ENCODE measurements around the gene TPST1.

TPST1 gene

GRCh38 chr7:66239467-66239856 lies 34.3 kb downstream of the TPST1 start:
- DNase-seq, result no peak

GRCh38 chr7:66245008-66245407 lies 39.9 kb downstream of the TPST1 start:
- DNase-seq, result no peak

GRCh38 chr7:66246554-66247171 lies 41.5 kb downstream of the TPST1 start:
- no peak for DNase-seq

GRCh38 chr7:66247380-66248078 lies 42.4 kb downstream of the TPST1 start:
- no peak for DNase-seq

- DNase-seq, result no peak
These were observed 45.6 kb downstream of the TPST1 start for GRCh38 chr7:66250711-66251110.

DNA sequence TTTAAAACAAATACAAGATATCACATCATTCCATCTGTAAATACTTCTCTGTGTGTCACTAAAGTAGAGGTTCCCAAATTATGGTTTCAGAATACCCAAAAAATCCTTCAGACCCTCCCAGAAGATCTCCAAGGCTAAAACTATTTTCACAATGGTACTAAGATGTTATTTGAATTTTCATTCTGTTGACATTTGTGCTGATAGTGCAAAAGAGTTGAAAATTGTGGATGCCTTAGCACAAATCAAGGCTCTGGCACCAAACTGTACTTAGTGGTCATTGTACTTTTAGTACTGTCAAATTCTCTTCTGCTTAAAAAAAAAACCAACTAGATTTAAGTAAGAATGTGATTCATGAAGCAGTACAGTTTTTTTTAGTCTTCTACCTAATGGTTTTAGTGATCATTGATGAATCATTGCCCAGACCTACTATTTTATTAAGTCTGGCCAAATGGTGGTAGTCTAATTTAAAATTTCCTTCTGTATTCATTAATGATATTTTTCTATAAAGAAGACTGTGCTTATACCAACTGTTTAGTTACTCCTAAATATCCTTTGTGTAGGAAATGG lies 50.5 kb downstream of the TPST1 start:
- no peak for DNase-seq

- no peak for DNase-seq
These were observed 51.1 kb downstream of the TPST1 start for GRCh38 chr7:66256281-66256680.

DNA sequence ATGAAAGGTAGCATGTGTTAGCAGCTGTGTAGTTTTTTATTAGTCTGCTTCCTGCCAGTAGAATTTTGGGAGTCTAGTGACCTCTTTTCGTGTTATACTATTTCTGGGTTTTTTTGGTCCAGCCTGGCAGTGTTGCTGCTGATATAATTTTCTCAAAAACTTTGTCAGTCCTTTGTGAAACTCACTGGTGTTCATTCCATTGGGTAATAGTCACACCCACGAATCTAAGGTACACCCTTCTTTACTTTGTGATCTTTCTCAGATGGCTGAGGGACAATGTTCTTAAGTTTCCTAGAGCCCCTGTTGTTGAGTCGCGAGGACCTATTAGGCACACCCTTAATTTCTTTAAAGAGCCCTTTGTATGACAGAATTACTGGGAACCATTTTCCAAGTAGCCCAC lies 52.3 kb downstream of the TPST1 start:
- DNase-seq, result no peak

DNA sequence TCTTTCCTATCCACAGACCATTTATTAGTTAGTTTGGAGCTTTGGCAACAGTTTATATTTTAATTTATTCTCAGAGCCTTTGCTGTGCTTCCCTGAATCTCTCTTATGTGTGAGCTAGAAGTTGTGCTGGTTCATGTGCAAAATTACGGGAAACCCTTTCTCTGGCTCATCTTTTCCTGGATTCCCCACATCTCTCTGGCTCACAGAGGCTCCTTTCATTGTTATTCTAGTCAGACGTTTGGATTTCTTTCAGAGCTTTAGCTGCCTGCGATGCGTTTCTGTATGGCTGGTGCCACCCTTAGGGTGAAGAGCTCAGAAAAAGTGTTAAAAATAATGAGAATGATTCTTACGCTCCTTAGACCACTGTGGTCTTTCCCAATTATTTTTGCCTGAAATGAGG lies 53.3 kb downstream of the TPST1 start:
- DNase-seq, result no peak

- DNase-seq, result no peak
These were observed 56.8 kb downstream of the TPST1 start for GRCh38 chr7:66261941-66262340.

DNA sequence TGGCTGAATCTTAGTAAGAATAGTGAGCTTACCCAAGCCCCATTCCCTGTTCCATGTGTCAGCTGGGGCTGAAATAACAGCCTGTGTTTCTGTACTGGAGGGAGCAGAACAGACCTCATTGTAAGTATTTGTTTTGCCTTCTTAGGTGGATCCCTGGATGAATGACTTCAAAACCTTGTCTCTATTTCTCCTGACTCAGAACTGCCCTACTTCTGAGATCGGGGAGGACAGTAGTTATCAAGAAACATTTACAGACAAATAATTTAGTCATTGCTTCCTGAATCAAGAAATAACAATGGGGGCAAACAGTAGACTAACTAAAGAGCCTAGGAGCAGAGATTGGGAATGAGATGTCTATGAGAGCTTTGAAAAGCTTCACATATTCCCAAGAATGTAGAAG lies 58.8 kb downstream of the TPST1 start:
- DNase-seq, result no peak

DNA sequence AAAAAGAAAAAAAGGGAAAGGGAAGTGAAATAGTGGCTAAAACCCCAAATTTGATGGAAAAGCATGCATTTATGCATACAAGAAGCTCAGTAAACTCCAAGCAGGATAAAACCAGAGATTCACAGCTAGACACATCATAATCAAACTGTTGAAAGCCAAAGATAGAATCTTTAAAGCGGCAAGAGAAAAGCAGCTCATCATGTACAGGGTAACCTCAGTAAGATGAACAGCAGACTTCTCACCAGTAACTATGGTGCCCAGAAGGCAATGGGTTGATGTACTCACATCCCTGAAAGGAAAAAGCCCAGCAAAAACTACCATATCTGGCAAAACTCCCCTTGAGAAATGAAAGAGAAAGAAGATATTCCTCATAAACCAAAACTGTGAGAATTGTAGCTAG lies 60.4 kb downstream of the TPST1 start:
- no peak for DNase-seq

GRCh38 chr7:66267249-66267648 lies 62.1 kb downstream of the TPST1 start:
- no peak for DNase-seq

- DNase-seq, result no peak
These were observed 64.8 kb downstream of the TPST1 start for GRCh38 chr7:66269978-66270377.

DNA sequence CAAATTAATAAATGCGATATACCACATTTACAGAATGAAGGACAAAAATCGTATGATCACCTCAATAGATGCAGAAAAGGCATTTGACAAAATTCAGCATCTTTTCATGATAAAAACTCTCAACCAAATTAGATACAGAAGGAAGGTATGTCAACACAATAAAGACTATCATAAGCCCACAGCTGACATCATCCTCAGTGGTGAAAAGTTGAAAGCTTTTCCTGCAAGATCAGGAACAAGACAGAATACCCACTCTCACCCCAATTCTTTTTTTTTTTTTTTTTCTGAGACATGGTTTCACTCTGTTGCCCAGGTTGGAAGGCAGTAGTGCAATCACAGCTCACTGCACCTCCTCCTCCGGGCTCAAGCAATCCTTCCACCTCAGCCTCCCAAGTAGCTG lies 67.2 kb downstream of the TPST1 start:
- DNase-seq, result no peak

- no peak for DNase-seq
These were observed 71.2 kb downstream of the TPST1 start for GRCh38 chr7:66276363-66276762.

DNA sequence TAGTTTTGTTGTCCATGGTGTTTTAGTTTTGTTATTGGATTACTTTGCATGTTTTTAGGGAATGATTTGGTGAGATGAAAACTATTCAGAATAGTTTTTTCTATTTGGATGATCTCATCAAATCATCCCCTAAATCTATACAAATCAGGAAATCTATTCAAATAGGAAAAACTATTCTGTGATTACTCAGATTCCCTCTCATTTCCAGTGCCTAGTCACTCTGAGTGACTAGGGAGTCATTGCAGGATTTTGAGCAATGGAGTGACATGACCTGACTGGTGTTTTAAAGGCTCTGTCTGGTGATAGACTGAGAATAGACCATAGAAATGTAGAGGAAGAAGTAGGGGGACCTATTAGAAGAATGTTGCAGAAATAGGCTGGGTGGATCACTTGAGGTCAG lies 72.4 kb downstream of the TPST1 start:
- DNase-seq, result no peak

GRCh38 chr7:66279912-66280311 lies 74.8 kb downstream of the TPST1 start:
- DNase-seq, result no peak

DNA sequence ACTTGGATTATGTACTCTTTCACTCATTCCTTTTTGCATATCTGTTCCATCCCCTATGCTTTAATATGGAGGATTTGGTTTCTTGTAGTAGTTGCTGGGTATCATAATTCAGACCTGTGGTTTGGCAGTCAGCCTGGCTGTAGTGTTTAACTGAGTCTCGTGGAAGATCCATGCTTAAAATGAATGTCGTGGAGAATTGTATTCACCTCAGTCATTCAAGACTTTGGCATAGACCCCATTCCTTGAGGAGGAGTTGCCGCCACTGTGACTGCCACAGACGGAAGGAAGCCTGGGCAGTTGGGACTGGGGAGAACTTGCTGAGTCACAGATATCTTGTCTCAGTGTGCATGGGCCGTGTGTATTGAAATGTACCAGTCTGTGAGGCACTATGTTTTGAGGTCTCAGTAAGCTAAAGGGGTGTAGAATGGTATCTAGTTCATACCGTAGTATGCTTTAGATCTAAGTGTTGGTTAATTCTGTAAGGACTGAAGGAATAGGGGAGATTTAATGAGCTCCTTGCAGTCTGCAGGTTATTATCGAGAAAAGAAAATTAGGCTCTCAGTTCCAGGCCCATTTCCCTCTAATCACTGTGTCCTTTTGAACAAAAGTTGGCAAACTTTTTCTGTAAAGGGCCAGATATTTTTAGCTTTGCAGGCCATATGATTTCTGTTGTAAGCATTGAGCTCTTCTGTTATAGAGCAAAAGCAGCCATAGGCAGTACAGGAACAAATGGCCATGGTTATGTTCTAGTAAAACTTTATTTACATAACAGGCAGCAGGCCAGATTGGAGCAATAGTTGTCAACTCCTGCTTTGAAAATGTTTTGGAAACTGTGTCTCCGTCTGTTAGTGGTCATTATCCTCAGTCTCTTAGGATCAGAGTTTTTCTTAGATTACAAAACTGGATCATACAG lies 76.8 kb downstream of the TPST1 start:
- no peak for DNase-seq

- no peak for DNase-seq
These were observed 77.4 kb downstream of the TPST1 start for GRCh38 chr7:66282591-66282935.

DNA sequence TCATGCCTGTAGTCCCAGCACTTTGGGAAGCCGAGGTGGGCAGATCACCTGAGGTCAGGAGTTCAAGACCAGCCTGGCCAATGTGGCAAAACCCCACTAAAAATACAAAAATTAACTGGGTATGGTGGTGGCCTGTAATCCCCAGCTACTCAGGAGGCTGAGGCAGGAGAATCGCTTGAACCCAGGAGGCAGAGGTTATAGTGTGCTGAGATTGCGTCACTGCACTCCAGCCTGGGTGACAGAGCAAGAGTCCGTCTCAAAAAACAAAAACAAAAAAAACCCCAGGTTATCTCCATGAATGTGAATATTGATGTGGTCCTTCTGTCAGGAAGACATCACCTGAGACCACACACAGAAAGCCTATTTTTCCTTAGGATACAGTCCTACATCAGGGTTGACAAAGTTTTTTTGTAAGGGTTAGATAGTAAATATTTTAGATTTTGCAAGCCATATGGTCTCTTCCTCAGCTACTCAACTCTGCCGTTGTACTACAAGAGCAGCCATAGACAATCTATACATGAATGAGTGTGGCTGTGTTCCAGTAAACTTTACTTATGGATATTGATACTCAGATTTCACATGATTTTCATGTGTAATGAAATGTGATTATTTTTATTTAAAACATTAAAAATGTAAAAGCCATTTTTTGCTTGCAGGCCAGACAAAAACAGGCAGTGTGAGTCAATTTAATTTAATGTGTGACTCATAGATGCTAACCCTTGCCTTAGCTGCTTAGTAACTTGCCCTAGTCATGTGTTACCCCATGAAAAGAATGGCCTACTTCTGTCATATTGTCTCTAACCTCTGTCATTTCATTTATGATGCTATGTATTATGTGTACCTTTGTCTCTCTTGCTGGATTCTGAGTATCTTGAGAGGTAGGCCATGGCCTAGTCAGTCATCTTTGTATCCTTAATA lies 78.1 kb downstream of the TPST1 start:
- no peak for DNase-seq

DNA sequence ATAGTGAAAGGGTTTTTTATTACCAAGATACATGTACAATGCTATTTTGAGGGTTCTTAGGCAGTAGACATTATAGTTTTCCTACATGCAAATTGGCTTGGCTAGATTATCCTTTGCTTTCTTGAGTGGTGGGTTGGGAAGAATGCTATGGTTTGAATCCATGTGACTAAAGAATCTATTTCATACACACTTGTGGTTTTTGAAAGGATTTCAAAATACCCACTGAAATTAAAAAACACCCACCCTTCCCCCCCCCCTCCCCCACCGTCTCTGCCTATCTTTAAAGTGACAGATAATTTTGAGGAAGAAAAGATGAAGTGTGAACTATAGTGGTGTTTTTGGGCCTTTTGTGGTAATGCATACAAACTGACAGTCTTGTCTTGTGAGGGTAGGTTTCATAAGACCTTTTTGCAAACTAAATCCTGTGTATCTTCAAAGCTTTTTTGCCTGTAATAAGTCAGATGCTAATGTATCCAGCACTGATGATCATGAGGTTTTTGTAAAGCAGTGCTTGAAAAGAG lies 90.9 kb downstream of the TPST1 start:
- DNase-seq, result no peak
